ENCODE results near the gene C12orf76. TPM values are rescaled to one million over a fixed set of nuclear protein-coding genes. Genes with fewer than 3 reads are reported as not detected.

The C12orf76 gene
- total and polyA plus RNA-seq, 2 of the 13 experiments (the other 11 are each of a cell fraction or from before 2014, with no cell fraction given), result 15.8 to 38.4 TPM

- TF ChIP-seq ZFP91 (CRISPR knock-in tag; IDR thresholded peaks at IDR 0.05; ENCODE audit: borderline replicate concordance), result peak; percentile 42
- no peak for TF ChIP-seq GLI4 (CRISPR knock-in tag; IDR thresholded peaks at IDR 0.05; ENCODE audit: borderline replicate concordance)
- TF ChIP-seq ZNF335 (CRISPR knock-in tag; IDR thresholded peaks at IDR 0.05), result peak; percentile 76
- TF ChIP-seq ATF1 (CRISPR knock-in tag; IDR thresholded peaks at IDR 0.05), result peak; percentile 54; the same call in 1 of the 2 replicates
- peak; percentile 79; the same call in 1 of the 2 replicates for TF ChIP-seq FOXC1 (CRISPR knock-in tag; IDR thresholded peaks at IDR 0.05; ENCODE audit: borderline replicate concordance)
- 0 out of 2 replicates have a peak, but pooled peaks have one; percentile 48 for TF ChIP-seq EHMT2 (IDR thresholded peaks at IDR 0.05; ENCODE audit: borderline replicate concordance, low read depth, low read length)
- peak in 1 of 2 experiments; percentile 62; a peak in 2 of 4 replicates for TF ChIP-seq KLF16 (CRISPR knock-in tag; IDR thresholded peaks at IDR 0.05)
- TF ChIP-seq SSRP1 (CRISPR knock-in tag; IDR thresholded peaks at IDR 0.05), result no peak
- no peak for TF ChIP-seq LRRFIP1 (CRISPR knock-in tag; conservative IDR thresholded peaks at IDR 0.05)
- peak; percentile 94 for TF ChIP-seq HOXA3 (CRISPR knock-in tag; IDR thresholded peaks at IDR 0.05)
- TF ChIP-seq ZNF30 (CRISPR knock-in tag; IDR thresholded peaks at IDR 0.05), result 0 out of 2 replicates have a peak, but pooled peaks have one; percentile 71
- 0 out of 2 replicates have a peak, but pooled peaks have one; percentile 75 for TF ChIP-seq ZSCAN5A (CRISPR knock-in tag; IDR thresholded peaks at IDR 0.05; ENCODE audit: borderline replicate concordance)
- TF ChIP-seq CENPX (CRISPR knock-in tag; IDR thresholded peaks at IDR 0.05), result no peak
- TF ChIP-seq NFE2L2 (IDR thresholded peaks at IDR 0.05; ENCODE audit: low read length), result no peak
- TF ChIP-seq HMGXB3 (CRISPR knock-in tag; IDR thresholded peaks at IDR 0.05; ENCODE audit: borderline replicate concordance), result 0 out of 2 replicates have a peak, but pooled peaks have one; percentile 32
- peak; percentile 88 for TF ChIP-seq NFYB (CRISPR knock-in tag; IDR thresholded peaks at IDR 0.05)
- peak; percentile 63; the same call in 1 of the 2 replicates for TF ChIP-seq ZNF747 (CRISPR knock-in tag; IDR thresholded peaks at IDR 0.05; ENCODE audit: borderline replicate concordance)
These were observed 31.4 kb upstream of the C12orf76 start (continued) for GRCh38 chr12:110079477-110080400.

All from HepG2 (cell line).